Mesothelial cell of epicardium (in vitro differentiated cells): ENCODE data around the gene PCDHGB3. TPM values are rescaled to one million over a fixed set of nuclear protein-coding genes. Genes with fewer than 3 reads are reported as not detected.
A peak's percentile ranks its signal among the peaks of the same experiment; 100 is the strongest.
"Not testable (repeated sequence)": the region's sequence is repeated elsewhere in the genome, so short reads cannot be mapped to it uniquely, and the experiment has no call there.

Experiments
- DNase-seq, 2 experiments: peaks; one replicate each; pipeline ENCODE4 v3.0.0; 2021; ENCODE audit warnings: low spot score in 2 of 2; ENCODE audit not compliant: unreplicated experiment in 2 of 2
- H3K27ac Mint-ChIP-seq: 2 replicates; pipeline ENCODE4 v1.8.0; 2021; ENCODE audit warnings: mixed read lengths
- H3K27me3 Mint-ChIP-seq: 2 replicates; pipeline ENCODE4 v1.8.0; 2021; ENCODE audit warnings: low read depth, mixed read lengths
- H3K36me3 Mint-ChIP-seq: 2 replicates; pipeline ENCODE4 v1.8.0; 2021; ENCODE audit warnings: mixed read lengths
- H3K4me1 Mint-ChIP-seq: 2 replicates; pipeline ENCODE4 v1.8.0; 2021; ENCODE audit warnings: mixed read lengths
- H3K4me3 Mint-ChIP-seq: 2 replicates; pipeline ENCODE4 v1.8.0; 2021; ENCODE audit warnings: mild to moderate bottlenecking, moderate library complexity, mixed read lengths
- H3K9me3 Mint-ChIP-seq: 2 replicates; pipeline ENCODE4 v1.8.0; 2021; ENCODE audit warnings: mixed read lengths
- CTCF ChIP-seq: fragments of 200-600 bp; sonication (generic); IDR thresholded peaks from one replicate; pipeline ENCODE4 v1.5.0; 2021; ENCODE audit warnings: antibody characterized with exemption; ENCODE audit not compliant: unreplicated experiment
- total RNA-seq: library from RNA; stranded (reverse); gene quantifications from 3 replicates; pipeline ENCODE4 v1.2.1, GENCODE V29; 2021

Gene PCDHGB3
- total RNA-seq, 1 donor from 2014 or later: 0.74 TPM

DNA sequence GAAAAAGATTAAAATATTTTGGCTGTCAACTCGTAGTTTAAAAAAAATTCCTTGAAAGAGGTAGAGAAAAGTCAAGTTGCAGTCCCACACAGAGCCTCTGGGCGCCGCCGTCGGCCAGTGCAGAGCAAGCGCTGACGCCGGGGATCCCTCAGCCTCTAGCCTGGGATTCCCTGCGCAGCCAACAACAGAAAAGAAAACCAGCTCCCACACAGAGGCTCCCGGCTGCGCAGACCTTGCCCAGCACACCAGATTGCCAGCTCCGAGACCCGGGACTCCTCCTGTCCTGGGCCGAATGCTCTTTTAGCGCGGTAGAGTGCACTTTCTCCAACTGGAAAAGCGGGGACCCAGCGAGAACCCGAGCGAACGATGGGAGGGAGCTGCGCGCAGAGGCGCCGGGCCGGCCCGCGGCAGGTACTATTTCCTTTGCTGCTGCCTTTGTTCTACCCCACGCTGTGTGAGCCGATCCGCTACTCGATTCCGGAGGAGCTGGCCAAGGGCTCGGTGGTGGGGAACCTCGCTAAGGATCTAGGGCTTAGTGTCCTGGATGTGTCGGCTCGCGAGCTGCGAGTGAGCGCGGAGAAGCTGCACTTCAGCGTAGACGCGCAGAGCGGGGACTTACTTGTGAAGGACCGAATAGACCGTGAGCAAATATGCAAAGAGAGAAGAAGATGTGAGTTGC is 47.6 kb downstream of the PCDHGB3 start, which contains the start of gene PCDHGB7:
PCDHGB7 (plus strand) TSS at position 184 of the 679 bp plus-strand sequence; CDS start at position 367, 183 bp downstream.
- Mint-ChIP-seq H3K4me3 (peak within 1 kb of the TSS; percentile 62), H3K27ac (peak within 1 kb of the TSS; percentile 47), H3K9me3 (peaks cover 53% of the 10 kb centered on the region), H3K36me3 (peaks cover 82% of the 10 kb centered on the region)
- H3K27me3 Mint-ChIP-seq, H3K4me1 Mint-ChIP-seq, DNase-seq: not testable (repeated sequence)
- TF ChIP-seq CTCF: peak; percentile 39

GRCh38 chr5:141419074-141419880 is 49.2 kb downstream of the PCDHGB3 start:
- peak overlapping the region; percentile 17 for H3K27ac Mint-ChIP-seq
- no peak for DNase-seq
- no peak for TF ChIP-seq CTCF
- H3K9me3 Mint-ChIP-seq: peaks cover 53% of the 10 kb centered on the region
- no peaks in the 10 kb centered on the region for H3K4me1 Mint-ChIP-seq
- H3K4me3 Mint-ChIP-seq: no peak overlapping the region
- peaks cover 77% of the 10 kb centered on the region for H3K36me3 Mint-ChIP-seq
- H3K27me3 Mint-ChIP-seq: no peaks in the 10 kb centered on the region

DNA sequence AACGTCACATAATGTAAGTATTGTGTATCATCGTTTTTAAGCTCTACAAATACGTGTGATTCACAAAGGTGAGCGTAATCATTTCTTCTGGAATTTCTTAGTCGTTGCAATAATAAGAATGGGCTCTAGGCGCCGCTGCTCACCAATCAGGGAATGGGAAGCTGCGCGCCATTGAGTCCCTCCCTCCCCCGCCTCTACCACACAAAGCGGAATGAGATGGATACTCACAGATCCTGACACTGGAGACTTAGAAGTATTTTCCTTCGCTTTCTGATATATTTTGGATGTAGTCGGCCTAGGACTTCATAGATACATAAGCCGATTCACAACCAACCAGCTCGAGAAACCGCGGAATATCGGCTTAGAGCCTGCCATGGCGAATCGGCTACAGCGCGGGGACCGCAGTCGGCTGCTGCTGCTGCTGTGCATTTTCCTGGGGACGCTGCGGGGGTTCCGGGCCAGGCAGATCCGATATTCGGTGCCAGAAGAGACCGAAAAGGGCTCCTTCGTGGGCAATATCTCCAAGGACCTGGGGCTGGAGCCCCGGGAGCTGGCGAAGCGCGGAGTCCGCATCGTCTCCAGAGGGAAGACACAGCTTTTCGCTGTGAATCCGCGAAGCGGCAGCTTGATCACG is 50.9 kb downstream of the PCDHGB3 start, which contains the start of gene PCDHGA11:
PCDHGA11 (plus strand) TSS at position 197 of the 634 bp plus-strand sequence; CDS start at position 374, 177 bp downstream.
- Mint-ChIP-seq H3K27ac (no peak within 1 kb of the TSS), H3K4me3 (no peak within 1 kb of the TSS)
- no peak for DNase-seq

GRCh38 chr5:141421489-141421855 is 51.4 kb downstream of the PCDHGB3 start:
- no peak overlapping the region for H3K27ac Mint-ChIP-seq
- H3K4me1 Mint-ChIP-seq: no peaks in the 10 kb centered on the region
- TF ChIP-seq CTCF: no peak
- DNase-seq: no peak
- peaks cover 58% of the 10 kb centered on the region for H3K9me3 Mint-ChIP-seq
- no peak overlapping the region for H3K4me3 Mint-ChIP-seq
- peaks cover 81% of the 10 kb centered on the region for H3K36me3 Mint-ChIP-seq
- H3K27me3 Mint-ChIP-seq: no peaks in the 10 kb centered on the region

More for the DNA sequence above, 50.9 kb downstream of the PCDHGB3 start, which contains the start of gene PCDHGA11:
- peaks cover 80% of the 10 kb centered on the region for H3K36me3 Mint-ChIP-seq
- H3K9me3 Mint-ChIP-seq: peaks cover 58% of the 10 kb centered on the region
- no peak for TF ChIP-seq CTCF
- H3K4me1 Mint-ChIP-seq: no peaks in the 10 kb centered on the region
- no peaks in the 10 kb centered on the region for H3K27me3 Mint-ChIP-seq

Other genes starting within 250 kb of the PCDHGB3 start
- gene PCDHB4, start 248.4 kb upstream of the PCDHGB3 start, total RNA-seq: 7.9 to 8.6 TPM (median 8.0 TPM) in 3 replicates
- 5.2 to 6.8 TPM (median 6.0 TPM) in 3 replicates for gene PCDHB5, start 235.0 kb upstream of the PCDHGB3 start, total RNA-seq
- gene PCDHB6, start 220.2 kb upstream of the PCDHGB3 start, total RNA-seq: 1.8 to 2.1 TPM (median 2.1 TPM) in 3 replicates
- gene PCDHB7, start 197.6 kb upstream of the PCDHGB3 start, total RNA-seq: 1.4 to 1.8 TPM (median 1.6 TPM) in 3 replicates
- 2.3 to 2.4 TPM (median 2.4 TPM) in 3 replicates for gene PCDHB8, start 192.5 kb upstream of the PCDHGB3 start, total RNA-seq
- gene PCDHB16, start 187.9 kb upstream of the PCDHGB3 start, total RNA-seq: 23.5 to 24.6 TPM (median 24.4 TPM) in 3 replicates
- 14.5 to 16.0 TPM (median 15.1 TPM) in 3 replicates for gene PCDHB9, start 183.1 kb upstream of the PCDHGB3 start, total RNA-seq
- gene PCDHB10, start 177.9 kb upstream of the PCDHGB3 start, total RNA-seq: 10.8 to 11.9 TPM (median 11.7 TPM) in 3 replicates
- 6.1 to 6.6 TPM (median 6.4 TPM) in 3 replicates for gene PCDHB11, start 170.6 kb upstream of the PCDHGB3 start, total RNA-seq
- gene PCDHB12, start 161.5 kb upstream of the PCDHGB3 start, total RNA-seq: 5.8 to 6.4 TPM (median 6.1 TPM) in 3 replicates
- gene PCDHB13, start 156.3 kb upstream of the PCDHGB3 start, total RNA-seq: 7.8 to 8.0 TPM (median 8.0 TPM) in 3 replicates
- gene PCDHB14, start 146.9 kb upstream of the PCDHGB3 start, total RNA-seq: 7.1 to 8.6 TPM (median 7.7 TPM) in 3 replicates
- gene PCDHB15, start 124.8 kb upstream of the PCDHGB3 start, total RNA-seq: 2.2 to 2.4 TPM (median 2.3 TPM) in 3 replicates
- 1.3 to 1.6 TPM (median 1.6 TPM) in 3 replicates for gene SLC25A2, start 66.2 kb upstream of the PCDHGB3 start, total RNA-seq
- gene TAF7, start 49.5 kb upstream of the PCDHGB3 start, total RNA-seq: 97.2 to 103 TPM (median 99.6 TPM) in 3 replicates
- 0.22 to 0.47 TPM (median 0.34 TPM) in 3 replicates for gene PCDHGA1, start 39.7 kb upstream of the PCDHGB3 start, total RNA-seq
- 0.11 to 0.33 TPM (median 0.32 TPM) in 3 replicates for gene PCDHGA2, start 31.5 kb upstream of the PCDHGB3 start, total RNA-seq
- gene PCDHGA3, start 26.4 kb upstream of the PCDHGB3 start, total RNA-seq: 0.07 to 0.16 TPM (median 0.13 TPM) in 3 replicates
- gene PCDHGB1, start 20.1 kb upstream of the PCDHGB3 start, total RNA-seq: 1.7 to 2.0 TPM (median 2.0 TPM) in 3 replicates
- gene PCDHGA4, start 15.2 kb upstream of the PCDHGB3 start, total RNA-seq: 0.86 to 1.2 TPM (median 1.1 TPM) in 3 replicates
- 0.86 to 1.3 TPM (median 1.2 TPM) in 3 replicates for gene PCDHGB2, start 10.2 kb upstream of the PCDHGB3 start, total RNA-seq
- 0.51 to 0.66 TPM (median 0.52 TPM) in 3 replicates for gene PCDHGA5, start 6.1 kb upstream of the PCDHGB3 start, total RNA-seq
- gene PCDHGA6, start 3.6 kb downstream of the PCDHGB3 start, total RNA-seq: 0.25 to 0.60 TPM (median 0.57 TPM) in 3 replicates
- 0.33 to 0.43 TPM (median 0.38 TPM) in 3 replicates for gene PCDHGA7, start 12.5 kb downstream of the PCDHGB3 start, total RNA-seq
- gene PCDHGB4, start 17.5 kb downstream of the PCDHGB3 start, total RNA-seq: 31.0 to 35.5 TPM (median 33.0 TPM) in 3 replicates
- gene PCDHGA8, start 22.4 kb downstream of the PCDHGB3 start, total RNA-seq: 2.6 to 2.9 TPM (median 2.7 TPM) in 3 replicates
- 3.3 to 4.5 TPM (median 3.9 TPM) in 3 replicates for gene PCDHGB5, start 27.7 kb downstream of the PCDHGB3 start, total RNA-seq
- 2.1 to 2.3 TPM (median 2.3 TPM) in 3 replicates for gene PCDHGA9, start 32.5 kb downstream of the PCDHGB3 start, total RNA-seq
- gene PCDHGB6, start 37.8 kb downstream of the PCDHGB3 start, total RNA-seq: 74.0 to 76.3 TPM (median 75.7 TPM) in 3 replicates
- 30.7 to 33.4 TPM (median 32.1 TPM) in 3 replicates for gene PCDHGA10, start 42.7 kb downstream of the PCDHGB3 start, total RNA-seq
- gene PCDHGB7, start 47.4 kb downstream of the PCDHGB3 start, total RNA-seq: 14.1 to 16.4 TPM (median 14.9 TPM) in 3 replicates
- gene PCDHGA11, start 50.8 kb downstream of the PCDHGB3 start, total RNA-seq: 5.7 to 6.0 TPM (median 6.0 TPM) in 3 replicates
- 4.1 to 5.2 TPM (median 4.5 TPM) in 3 replicates for gene PCDHGA12, start 60.3 kb downstream of the PCDHGB3 start, total RNA-seq
- 80.2 to 82.9 TPM (median 80.6 TPM) in 3 replicates for gene PCDHGC3, start 105.7 kb downstream of the PCDHGB3 start, total RNA-seq
- gene PCDHGC4, start 114.8 kb downstream of the PCDHGB3 start, total RNA-seq: 5.2 to 6.2 TPM (median 5.2 TPM) in 3 replicates
- 2.6 to 3.5 TPM (median 3.5 TPM) in 3 replicates for gene PCDHGC5, start 118.8 kb downstream of the PCDHGB3 start, total RNA-seq
- gene DIAPH1, start 248.8 kb downstream of the PCDHGB3 start, total RNA-seq: 43.0 to 43.9 TPM (median 43.6 TPM) in 3 replicates